LoVo (cell line): ENCODE measurements around the gene CDK15.

Source experiments
- DNase-seq: peaks from one replicate; pipeline ENCODE4 v3.0.0-alpha.2; 2016; ENCODE audit warnings: low spot score

CDK15 gene

DNA sequence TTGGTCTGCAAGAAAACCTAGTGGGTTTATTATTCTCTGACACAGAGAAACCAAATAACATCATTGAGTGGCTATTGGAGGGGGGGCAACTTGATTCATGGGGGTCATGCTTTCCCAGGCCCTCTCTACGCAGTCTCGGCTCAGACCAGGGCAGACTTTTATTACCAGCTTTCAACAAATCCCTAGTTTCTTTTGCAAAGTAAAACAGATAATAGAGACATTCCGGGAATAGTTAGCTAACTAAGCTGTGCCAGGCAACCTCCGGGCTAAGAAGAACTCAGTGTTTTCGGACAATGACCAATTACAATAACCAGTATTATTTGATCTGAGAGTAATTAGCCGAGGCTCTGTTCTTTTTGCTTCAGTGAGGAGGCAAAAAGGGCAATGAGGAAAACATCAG is 66.3 kb downstream of the CDK15 start:
- no peak for DNase-seq

DNA sequence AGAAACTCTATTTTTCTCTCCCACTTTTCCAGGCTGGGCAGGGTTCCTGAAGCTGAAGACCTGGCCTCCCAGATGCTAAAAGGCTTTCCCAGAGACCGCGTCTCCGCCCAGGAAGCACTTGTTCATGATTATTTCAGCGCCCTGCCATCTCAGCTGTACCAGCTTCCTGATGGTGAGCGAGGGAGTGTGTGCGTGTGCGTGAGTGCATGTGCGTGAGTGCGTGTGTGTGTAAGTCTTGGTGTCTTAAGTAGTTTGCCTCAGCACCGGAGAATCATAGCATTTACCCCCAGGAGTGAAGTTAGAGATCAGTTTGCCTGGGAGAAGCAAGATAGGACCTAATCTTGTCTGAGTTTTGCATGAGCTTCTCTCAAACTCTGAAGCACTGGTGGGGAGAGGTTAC is 73.7 kb downstream of the CDK15 start:
- DNase-seq, result no peak

- no peak for DNase-seq
Observed at GRCh38 chr2:201880579-201880978, 74.2 kb downstream of the CDK15 start.

- no peak for DNase-seq
Observed at GRCh38 chr2:201880993-201881611, 74.8 kb downstream of the CDK15 start.

GRCh38 chr2:201881741-201882140 is 75.4 kb downstream of the CDK15 start:
- no peak for DNase-seq

GRCh38 chr2:201882353-201883090 is 76.2 kb downstream of the CDK15 start:
- no peak for DNase-seq

DNA sequence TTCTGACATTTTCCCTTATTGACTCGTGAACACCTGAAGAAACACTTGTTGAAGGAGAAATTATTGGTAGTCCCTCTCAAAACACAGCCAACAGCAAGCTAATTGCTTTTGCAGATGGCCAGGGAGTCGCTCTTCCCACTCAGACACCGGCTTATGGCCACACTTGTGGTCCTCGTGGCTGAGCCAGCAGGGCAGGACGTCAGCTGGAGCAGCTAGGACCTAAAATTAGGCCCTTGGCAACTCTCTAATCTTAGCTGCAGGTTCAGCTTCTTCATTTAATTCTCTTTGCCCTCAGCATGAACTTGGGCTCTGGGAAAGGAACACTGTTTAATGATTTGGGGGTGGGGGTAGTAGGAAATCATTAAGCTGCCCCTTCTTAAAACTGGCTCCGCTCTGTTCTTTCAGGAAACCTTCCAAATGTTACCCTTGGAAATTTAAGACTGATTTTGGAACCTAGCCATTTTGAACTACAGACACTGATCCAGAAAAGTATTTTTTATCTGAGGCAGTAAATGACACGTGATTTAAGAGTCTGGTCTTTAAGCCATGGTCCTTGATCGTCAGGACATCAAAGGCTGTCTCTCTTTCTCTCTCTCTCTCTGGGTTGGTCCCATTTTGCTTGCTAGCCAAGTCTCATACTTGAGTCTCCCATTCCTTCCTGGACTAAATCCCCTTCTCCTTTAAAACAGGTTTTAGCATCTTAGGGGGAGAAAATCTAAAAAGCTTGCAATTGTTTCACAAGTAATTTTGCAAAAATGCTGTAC is 77.5 kb downstream of the CDK15 start:
- no peak for DNase-seq

- DNase-seq, result peak; percentile 41
Observed at GRCh38 chr2:201886504-201886903, 80.2 kb downstream of the CDK15 start.

DNA sequence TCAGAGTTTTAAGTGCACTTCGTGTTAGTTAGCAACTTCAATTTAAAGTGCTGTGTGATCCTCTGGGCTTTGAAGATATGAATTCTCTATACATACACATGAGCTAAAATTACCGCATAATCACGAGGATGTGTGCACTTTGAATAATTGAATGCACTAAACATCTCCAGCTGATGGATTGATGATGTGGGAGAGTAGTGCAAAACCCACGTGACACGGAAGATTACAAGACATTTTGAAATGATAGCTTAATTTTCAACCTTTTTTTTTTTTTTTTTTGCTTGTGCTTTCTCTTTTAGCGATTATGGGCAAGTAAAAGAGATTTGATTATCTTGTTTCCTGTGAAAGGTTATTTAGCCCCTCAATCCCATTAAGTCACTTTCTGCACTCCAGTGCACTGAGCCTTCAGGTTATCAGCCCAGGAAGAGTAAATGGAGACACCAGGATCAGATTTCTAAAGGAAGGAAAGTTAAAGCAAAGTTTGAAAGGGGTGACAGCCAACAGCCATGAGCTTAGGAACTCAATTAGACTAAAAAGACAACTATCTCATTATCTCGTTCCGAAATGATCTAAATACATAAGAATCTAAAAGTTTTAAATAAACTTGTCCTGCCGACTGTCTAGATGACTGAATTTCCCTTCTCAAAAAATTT is 81.6 kb downstream of the CDK15 start:
- DNase-seq, result no peak

DNA sequence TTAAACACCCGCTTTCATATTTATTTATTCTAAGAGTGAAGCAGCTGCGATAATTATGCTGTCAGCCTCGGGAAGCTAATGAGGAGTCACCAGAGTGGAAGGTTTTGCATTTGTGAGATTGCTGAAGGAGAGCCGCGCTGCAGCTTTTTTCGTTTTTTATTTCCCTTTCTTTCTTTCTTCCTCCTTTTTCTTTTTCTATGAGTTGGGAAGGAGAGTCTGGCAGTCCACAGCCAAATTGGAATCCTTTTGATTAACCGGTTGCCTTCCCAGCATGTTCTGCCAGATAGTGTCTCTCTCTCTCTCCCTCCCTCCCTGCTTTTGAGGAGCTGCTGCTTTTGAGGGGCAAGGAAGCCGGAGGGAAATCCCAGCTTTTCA is 82.1 kb downstream of the CDK15 start:
- DNase-seq, result no peak

GRCh38 chr2:201890453-201890852 is 84.1 kb downstream of the CDK15 start:
- DNase-seq, result peak; percentile 10

DNA sequence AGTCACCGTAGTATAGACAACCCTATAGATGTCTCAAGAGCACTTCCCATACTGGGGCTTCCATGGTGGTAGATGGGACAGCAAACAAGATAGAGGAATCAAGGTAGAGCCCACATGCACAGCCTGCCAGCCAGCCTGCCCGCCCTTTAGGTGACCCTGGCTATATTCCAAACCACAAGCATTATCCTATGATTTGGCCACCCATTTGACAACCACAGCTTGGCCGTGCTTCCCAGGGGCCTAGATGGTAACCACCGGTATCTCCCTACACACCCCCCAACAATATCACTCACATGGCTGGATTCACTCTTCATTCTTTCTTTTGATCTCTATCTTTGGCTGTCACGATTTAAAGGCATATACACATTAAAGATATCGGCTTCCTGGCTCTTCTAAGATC is 85.3 kb downstream of the CDK15 start:
- DNase-seq, result peak; percentile 37

DNA sequence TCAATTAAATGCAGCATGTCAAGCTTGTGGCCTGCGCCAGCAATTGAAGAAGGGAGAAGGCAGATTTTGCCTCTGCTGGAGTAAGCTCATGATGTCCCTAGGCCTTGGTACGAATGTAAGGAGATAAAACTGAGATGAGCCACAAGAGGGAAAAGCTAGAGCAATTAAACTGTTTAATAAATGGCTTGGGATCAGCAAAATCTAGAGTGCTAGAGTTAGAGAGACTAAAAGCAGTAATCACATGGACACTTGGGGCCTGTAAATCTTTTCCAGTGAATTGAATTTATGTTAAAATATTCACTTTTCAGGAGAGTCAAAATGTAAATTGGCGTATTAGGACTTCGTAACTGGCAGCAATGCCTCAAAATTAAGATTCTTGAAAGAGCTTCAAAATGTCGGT is 86.2 kb downstream of the CDK15 start:
- DNase-seq, result no peak

DNA sequence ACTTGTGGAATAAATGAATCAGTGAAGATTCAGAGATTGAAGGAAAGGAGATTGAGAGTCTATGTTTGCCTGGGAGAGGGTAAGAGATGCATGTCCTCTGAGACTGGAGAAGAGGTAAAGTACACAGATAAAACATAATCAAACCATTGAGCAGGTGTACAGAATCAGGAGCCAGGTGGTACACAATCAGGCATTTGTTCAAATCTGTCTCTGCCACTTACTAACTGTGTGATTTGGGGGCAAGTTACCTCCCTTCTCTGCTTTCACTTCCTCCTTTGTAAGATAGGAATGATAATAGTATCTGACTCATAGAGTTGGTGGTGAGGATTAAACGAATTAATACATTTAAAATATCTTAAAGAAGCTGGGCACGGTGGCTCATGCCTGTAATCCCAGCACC is 94.0 kb downstream of the CDK15 start:
- no peak for DNase-seq

GRCh38 chr2:201901786-201902185 is 95.4 kb downstream of the CDK15 start:
- DNase-seq, result no peak

- DNase-seq, result no peak
Observed at GRCh38 chr2:201904538-201905420, 98.4 kb downstream of the CDK15 start.

DNA sequence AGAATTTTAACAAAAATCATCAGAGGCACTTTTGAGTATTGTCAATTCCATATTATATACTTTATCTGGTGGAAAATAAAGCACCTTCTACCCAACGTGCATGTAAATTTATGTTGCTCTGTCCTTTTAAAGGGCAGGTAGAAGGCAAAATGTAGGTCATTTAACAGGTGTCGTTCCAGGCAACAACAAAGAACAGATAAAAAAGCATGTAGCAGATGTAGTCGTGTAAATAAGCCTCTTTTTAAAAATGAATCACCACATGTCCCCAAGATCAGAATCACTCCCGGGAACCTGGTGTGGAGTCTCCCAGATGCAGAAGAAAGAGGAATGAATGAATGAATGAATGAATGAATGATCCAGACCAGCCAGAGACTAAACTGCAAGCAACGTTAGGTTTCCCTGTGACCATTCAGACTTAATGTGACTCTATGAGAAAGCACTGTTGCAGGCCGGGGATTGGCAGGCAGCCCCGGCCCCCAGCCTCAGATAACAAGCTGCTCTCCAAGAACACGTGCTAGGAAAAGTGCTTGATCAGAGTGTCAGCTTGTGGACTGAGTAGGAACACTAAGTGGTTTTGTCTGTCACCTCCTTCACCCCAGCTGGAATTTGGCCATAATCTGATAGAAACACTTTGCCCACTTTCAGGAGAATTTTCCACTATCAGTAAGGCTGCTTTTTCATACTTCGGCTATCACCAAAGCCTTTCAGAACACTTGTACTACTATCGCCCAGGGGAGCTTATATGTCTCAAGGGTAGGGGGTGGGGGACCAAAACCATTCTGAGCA is 100.6 kb downstream of the CDK15 start:
- DNase-seq, result no peak

DNA sequence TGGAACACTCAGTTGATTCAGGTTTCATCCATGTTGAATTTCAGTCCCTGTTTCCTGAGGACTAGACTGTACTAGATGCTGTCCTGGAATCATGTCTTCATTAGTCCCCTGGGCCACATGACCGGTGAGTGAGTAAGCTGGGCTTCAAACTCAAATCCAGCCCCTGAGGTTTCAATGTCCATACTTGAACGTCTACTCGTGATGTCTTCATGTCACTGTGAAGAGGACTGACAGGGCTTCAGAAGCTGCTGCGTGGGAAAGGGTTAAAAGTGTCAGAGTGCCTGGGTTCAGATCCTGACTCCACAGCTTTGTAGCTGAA is 101.2 kb downstream of the CDK15 start:
- DNase-seq, result no peak

DNA sequence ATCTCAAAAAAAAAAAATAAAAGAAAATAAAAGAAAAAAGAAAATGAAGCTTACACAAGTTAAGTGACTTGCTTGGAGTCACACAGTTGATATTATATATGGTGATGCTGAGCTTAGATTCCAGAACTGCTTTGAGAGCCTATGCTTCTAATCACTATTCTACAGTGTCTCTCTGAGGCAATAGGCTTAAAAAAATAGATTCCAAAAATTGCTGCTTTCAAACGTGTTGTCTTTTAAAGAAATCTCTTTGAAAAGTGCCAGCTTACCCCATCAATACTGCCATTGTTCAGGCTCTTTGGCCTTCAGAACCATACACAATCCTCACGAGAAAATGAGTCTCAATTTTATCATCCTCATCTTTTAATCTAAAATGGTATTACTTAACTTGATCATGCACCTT is 102.6 kb downstream of the CDK15 start:
- no peak for DNase-seq

DNA sequence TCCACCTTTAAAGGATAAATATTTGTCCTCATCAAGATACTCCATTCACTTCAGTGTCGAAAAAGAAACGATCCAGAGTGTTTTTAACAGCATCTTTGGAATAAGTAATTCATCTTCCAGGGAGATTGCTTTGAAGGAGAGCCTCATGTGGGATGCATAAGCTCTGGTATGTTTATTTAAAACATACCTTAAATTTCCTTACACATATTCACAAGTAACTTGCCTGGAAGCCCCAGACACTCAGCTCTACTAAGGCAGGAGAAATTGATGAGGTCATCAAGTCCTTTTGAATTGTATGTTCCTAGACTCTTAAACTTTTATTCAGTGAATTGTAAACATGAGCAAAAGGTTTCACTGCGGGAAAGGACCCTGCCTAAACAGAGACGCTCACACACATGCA is 103.0 kb downstream of the CDK15 start:
- no peak for DNase-seq

DNA sequence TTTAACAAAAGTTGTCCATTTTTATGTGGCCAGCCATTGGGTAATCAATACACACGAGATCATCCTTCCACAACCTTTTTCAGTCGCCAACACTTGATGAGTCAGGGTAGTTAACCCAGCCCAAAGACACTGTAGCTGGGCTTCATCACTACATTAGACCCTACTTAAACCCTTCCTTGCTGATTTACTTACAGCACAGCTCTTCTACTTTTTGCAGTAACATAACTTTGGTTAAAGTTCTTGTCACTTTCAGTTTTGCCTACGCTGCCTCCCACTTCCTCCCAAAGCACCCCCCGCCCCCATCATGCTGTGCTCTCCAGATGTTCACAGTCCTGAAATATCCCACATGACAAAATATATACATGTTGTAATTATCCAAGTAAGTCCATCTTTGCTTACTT is 103.6 kb downstream of the CDK15 start:
- DNase-seq, result no peak
